Lower lobe of right lung (tissue), 2 donors: ENCODE data around the gene MEIKIN. TPM values are rescaled to one million over a fixed set of nuclear protein-coding genes. Genes with fewer than 3 reads are reported as not detected.

Source experiments
- ATAC-seq, 2 donors: fragments of 200-7000 bp; cut with Tn5 transposase; one replicate each; pipeline ENCODE4 v1.9.1; 2020 to 2022; ENCODE audit warnings: mild to moderate bottlenecking in 2 of 2, moderate library complexity in 2 of 2
- DNase-seq: peaks from one replicate; pipeline ENCODE4 v3.0.0-alpha.2; 2020
- H3K27ac ChIP-seq: fragments of 200-600 bp; one replicate; pipeline ENCODE4 v1.8.0; 2022
- H3K27me3 ChIP-seq: fragments of 200-600 bp; one replicate; pipeline ENCODE4 v1.8.0; 2022; ENCODE audit warnings: low read depth
- H3K36me3 ChIP-seq: fragments of 200-600 bp; one replicate; pipeline ENCODE4 v1.8.0; 2022; ENCODE audit warnings: mild to moderate bottlenecking
- H3K4me1 ChIP-seq: fragments of 200-600 bp; one replicate; pipeline ENCODE4 v1.8.0; 2022
- H3K4me3 ChIP-seq: fragments of 200-600 bp; one replicate; pipeline ENCODE4 v1.8.0; 2022; ENCODE audit warnings: mild to moderate bottlenecking
- H3K9me3 ChIP-seq: fragments of 200-600 bp; one replicate; pipeline ENCODE4 v1.8.0; 2022
- intact Hi-C: fragments of 100-400 bp; cut with DNase I; formaldehyde crosslinking; loops from one replicate; pipeline ENCODE4 v1.11.0; 2022
- total RNA-seq: library from RNA; stranded (reverse); fragmentation: NEBNext Ultra II Directional; extraction: Animal tissue kit (Norgen Biotek cat#: 25700); gene quantifications from one replicate; pipeline ENCODE4 v1.2.1, GENCODE V29; 2021
- TF ChIP-seq, protein P1 (sequence below): fragments of 200-600 bp; IDR thresholded peaks from one replicate; pipeline ENCODE4 v1.8.0; 2022; ENCODE audit warnings: antibody characterized with exemption, mild to moderate bottlenecking
- donor health status: DM: no; HTN: yes; CAD: no; lungs with severe emphysema.

The MEIKIN gene
- total RNA-seq, 1 donor from 2014 or later, result not detected

GRCh38 chr5:131959136-131959535 is 13.7 kb upstream of the MEIKIN start:
- Histone ChIP-seq H3K4me3 (no peak overlapping the region), H3K9me3 (no peaks in the 10 kb centered on the region), H3K27ac (no peak overlapping the region), H3K27me3 (no peaks in the 10 kb centered on the region), H3K36me3 (no peaks in the 10 kb centered on the region), H3K4me1 (no peaks in the 10 kb centered on the region)
- no peak for DNase-seq
- no peak for ATAC-seq
- intact Hi-C loops, result no loop called here
- TF ChIP-seq, protein P1, sequence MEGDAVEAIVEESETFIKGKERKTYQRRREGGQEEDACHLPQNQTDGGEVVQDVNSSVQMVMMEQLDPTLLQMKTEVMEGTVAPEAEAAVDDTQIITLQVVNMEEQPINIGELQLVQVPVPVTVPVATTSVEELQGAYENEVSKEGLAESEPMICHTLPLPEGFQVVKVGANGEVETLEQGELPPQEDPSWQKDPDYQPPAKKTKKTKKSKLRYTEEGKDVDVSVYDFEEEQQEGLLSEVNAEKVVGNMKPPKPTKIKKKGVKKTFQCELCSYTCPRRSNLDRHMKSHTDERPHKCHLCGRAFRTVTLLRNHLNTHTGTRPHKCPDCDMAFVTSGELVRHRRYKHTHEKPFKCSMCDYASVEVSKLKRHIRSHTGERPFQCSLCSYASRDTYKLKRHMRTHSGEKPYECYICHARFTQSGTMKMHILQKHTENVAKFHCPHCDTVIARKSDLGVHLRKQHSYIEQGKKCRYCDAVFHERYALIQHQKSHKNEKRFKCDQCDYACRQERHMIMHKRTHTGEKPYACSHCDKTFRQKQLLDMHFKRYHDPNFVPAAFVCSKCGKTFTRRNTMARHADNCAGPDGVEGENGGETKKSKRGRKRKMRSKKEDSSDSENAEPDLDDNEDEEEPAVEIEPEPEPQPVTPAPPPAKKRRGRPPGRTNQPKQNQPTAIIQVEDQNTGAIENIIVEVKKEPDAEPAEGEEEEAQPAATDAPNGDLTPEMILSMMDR, result no peak

DNA sequence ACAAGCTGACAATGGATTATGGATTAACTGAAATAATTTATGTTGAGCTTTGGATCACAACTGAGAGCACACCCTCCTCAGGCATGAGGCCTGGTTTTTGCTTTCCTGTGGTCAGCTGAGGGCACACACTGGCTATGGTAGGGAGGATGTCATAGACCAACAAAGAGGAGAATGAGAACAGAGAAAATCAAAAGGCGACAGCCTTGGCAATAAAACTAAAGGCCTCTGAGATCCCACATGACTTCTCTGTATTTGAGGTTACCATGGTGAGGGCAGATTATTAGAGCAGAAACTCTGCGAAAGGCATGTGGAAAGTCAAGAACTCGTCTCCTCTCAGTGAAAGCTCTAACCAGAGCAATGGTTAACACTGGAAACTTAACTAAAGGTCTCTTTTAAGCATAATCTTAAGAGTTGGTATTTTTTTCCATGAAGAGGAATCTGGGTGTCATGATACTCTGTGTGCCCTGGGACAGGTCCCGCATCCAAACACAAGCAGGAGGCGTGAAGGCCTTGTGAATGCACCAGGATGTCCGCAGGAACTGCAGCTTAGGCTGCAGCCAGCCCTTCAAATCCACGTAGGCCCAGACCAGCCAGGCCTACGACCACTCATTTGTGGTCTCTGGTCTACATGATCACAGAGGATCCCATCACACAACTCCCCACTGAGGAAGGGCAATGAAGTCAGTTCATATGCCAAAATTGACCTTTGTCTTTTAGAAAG is 12.4 kb upstream of the MEIKIN start:
- DNase-seq, result no peak
- no peaks in the 10 kb centered on the region for H3K36me3 ChIP-seq
- no peak overlapping the region for H3K27ac ChIP-seq
- intact Hi-C loops, result no loop called here
- H3K9me3 ChIP-seq, result no peaks in the 10 kb centered on the region
- ATAC-seq, result no peak
- no peak overlapping the region for H3K4me3 ChIP-seq
- TF ChIP-seq, protein P1, result no peak
- no peaks in the 10 kb centered on the region for H3K27me3 ChIP-seq
- H3K4me1 ChIP-seq, result no peaks in the 10 kb centered on the region

GRCh38 chr5:131953969-131954368 is 8.5 kb upstream of the MEIKIN start:
- DNase-seq, result no peak
- H3K9me3 ChIP-seq, result no peaks in the 10 kb centered on the region

GRCh38 chr5:131952301-131952857 is 6.9 kb upstream of the MEIKIN start:
- no peak for ATAC-seq
- H3K9me3 ChIP-seq, result no peaks in the 10 kb centered on the region
- no peak for DNase-seq
- H3K27ac ChIP-seq, result no peak overlapping the region
- TF ChIP-seq, protein P1, result no peak
- intact Hi-C loops, result no loop called here
- no peaks in the 10 kb centered on the region for H3K36me3 ChIP-seq
- no peaks in the 10 kb centered on the region for H3K4me1 ChIP-seq
- no peaks in the 10 kb centered on the region for H3K27me3 ChIP-seq
- no peak overlapping the region for H3K4me3 ChIP-seq

More at GRCh38 chr5:131953969-131954368, 8.5 kb upstream of the MEIKIN start:
- TF ChIP-seq, protein P1, result no peak
- Histone ChIP-seq H3K27me3 (no peaks in the 10 kb centered on the region), H3K36me3 (no peaks in the 10 kb centered on the region), H3K27ac (no peak overlapping the region), H3K4me3 (no peak overlapping the region), H3K4me1 (no peaks in the 10 kb centered on the region)
- intact Hi-C loops, result no loop called here
- ATAC-seq, result no peak

- ATAC-seq (no peak), DNase-seq (no peak)
- intact Hi-C loops, result no loop called here
- Histone ChIP-seq H3K36me3 (no peaks in the 10 kb centered on the region), H3K4me1 (no peaks in the 10 kb centered on the region), H3K27me3 (no peaks in the 10 kb centered on the region), H3K27ac (no peak overlapping the region), H3K4me3 (no peak overlapping the region), H3K9me3 (no peaks in the 10 kb centered on the region)
- TF ChIP-seq, protein P1, result no peak
These were observed 5.2 kb upstream of the MEIKIN start for GRCh38 chr5:131950706-131951105.
